Measurements from ENCODE around the gene KRTAP10-4. TPM values are rescaled to one million over a fixed set of nuclear protein-coding genes. Genes with fewer than 3 reads are reported as not detected.

KRTAP10-4 gene
- total and polyA plus RNA-seq, 2 experiments from 2014 or later, result not detected

GRCh38 chr21:44542716-44543115 lies 30.8 kb upstream of the KRTAP10-4 start:
- H3K9me2 ChIP-seq (ENCODE audit: insufficient read depth), result no peaks in the 10 kb centered on the region
- Mint-ChIP-seq H3K36me3 (ENCODE audit: low read depth) (peaks cover 18% of the 10 kb centered on the region), H3K4me1 (peaks cover 1% of the 10 kb centered on the region), H3K27ac (no peak overlapping the region), H3K4me3 (no peak overlapping the region), H3K27me3 (ENCODE audit: insufficient read depth, low read depth, poor library complexity) (peaks cover 7% of the 10 kb centered on the region), H3K9me3 (peaks cover 15% of the 10 kb centered on the region)
- H3K36me3 ChIP-seq (ENCODE audit: insufficient read depth), result no peaks in the 10 kb centered on the region; the same call in 1 of the 2 replicates
- no peak for ATAC-seq
- H3K27ac ChIP-seq (ENCODE audit: low read depth), result no peak overlapping the region
- H3F3A ChIP-seq (replicated peaks; ENCODE audit: low read depth), result no peaks in the 10 kb centered on the region
- H3K4me3 ChIP-seq, result no peak overlapping the region
- H4K20me1 ChIP-seq (replicated peaks; ENCODE audit: insufficient read depth), result no peaks in the 10 kb centered on the region
- no peaks in the 10 kb centered on the region for H3K27me3 ChIP-seq (ENCODE audit: insufficient read depth)
- no peaks in the 10 kb centered on the region for H3K79me2 ChIP-seq (replicated peaks; ENCODE audit: insufficient read depth)
- no peak for DNase-seq (ENCODE audit: low spot score)
- peaks cover 2% of the 10 kb centered on the region for H3K4me1 ChIP-seq (ENCODE audit: insufficient read depth)
- TF ChIP-seq POLR2AphosphoS5 (IDR thresholded peaks at IDR 0.05; ENCODE audit: low read depth), result no peak
- TF ChIP-seq ZNF331 (CRISPR knock-in tag; IDR thresholded peaks at IDR 0.05; ENCODE audit: low read depth), result no peak
- no peak for TF ChIP-seq ETS1 (IDR thresholded peaks at IDR 0.05)
- no peak for TF ChIP-seq EZH2 (IDR thresholded peaks at IDR 0.05; ENCODE audit: low read depth, unreplicated experiment)
- no peak for TF ChIP-seq REST (IDR thresholded peaks at IDR 0.05; ENCODE audit: unreplicated experiment)
- no peak for TF ChIP-seq CTCF (conservative IDR thresholded peaks at IDR 0.05; ENCODE audit: low read depth in 2 of 2)
- no peak for TF ChIP-seq JUNB (IDR thresholded peaks at IDR 0.05; ENCODE audit: unreplicated experiment)
- no peak for TF ChIP-seq ZNF114 (CRISPR knock-in tag; IDR thresholded peaks at IDR 0.05)
- no peak for TF ChIP-seq STAT1 (IDR thresholded peaks at IDR 0.05; ENCODE audit: unreplicated experiment)
- TF ChIP-seq, protein P1, sequence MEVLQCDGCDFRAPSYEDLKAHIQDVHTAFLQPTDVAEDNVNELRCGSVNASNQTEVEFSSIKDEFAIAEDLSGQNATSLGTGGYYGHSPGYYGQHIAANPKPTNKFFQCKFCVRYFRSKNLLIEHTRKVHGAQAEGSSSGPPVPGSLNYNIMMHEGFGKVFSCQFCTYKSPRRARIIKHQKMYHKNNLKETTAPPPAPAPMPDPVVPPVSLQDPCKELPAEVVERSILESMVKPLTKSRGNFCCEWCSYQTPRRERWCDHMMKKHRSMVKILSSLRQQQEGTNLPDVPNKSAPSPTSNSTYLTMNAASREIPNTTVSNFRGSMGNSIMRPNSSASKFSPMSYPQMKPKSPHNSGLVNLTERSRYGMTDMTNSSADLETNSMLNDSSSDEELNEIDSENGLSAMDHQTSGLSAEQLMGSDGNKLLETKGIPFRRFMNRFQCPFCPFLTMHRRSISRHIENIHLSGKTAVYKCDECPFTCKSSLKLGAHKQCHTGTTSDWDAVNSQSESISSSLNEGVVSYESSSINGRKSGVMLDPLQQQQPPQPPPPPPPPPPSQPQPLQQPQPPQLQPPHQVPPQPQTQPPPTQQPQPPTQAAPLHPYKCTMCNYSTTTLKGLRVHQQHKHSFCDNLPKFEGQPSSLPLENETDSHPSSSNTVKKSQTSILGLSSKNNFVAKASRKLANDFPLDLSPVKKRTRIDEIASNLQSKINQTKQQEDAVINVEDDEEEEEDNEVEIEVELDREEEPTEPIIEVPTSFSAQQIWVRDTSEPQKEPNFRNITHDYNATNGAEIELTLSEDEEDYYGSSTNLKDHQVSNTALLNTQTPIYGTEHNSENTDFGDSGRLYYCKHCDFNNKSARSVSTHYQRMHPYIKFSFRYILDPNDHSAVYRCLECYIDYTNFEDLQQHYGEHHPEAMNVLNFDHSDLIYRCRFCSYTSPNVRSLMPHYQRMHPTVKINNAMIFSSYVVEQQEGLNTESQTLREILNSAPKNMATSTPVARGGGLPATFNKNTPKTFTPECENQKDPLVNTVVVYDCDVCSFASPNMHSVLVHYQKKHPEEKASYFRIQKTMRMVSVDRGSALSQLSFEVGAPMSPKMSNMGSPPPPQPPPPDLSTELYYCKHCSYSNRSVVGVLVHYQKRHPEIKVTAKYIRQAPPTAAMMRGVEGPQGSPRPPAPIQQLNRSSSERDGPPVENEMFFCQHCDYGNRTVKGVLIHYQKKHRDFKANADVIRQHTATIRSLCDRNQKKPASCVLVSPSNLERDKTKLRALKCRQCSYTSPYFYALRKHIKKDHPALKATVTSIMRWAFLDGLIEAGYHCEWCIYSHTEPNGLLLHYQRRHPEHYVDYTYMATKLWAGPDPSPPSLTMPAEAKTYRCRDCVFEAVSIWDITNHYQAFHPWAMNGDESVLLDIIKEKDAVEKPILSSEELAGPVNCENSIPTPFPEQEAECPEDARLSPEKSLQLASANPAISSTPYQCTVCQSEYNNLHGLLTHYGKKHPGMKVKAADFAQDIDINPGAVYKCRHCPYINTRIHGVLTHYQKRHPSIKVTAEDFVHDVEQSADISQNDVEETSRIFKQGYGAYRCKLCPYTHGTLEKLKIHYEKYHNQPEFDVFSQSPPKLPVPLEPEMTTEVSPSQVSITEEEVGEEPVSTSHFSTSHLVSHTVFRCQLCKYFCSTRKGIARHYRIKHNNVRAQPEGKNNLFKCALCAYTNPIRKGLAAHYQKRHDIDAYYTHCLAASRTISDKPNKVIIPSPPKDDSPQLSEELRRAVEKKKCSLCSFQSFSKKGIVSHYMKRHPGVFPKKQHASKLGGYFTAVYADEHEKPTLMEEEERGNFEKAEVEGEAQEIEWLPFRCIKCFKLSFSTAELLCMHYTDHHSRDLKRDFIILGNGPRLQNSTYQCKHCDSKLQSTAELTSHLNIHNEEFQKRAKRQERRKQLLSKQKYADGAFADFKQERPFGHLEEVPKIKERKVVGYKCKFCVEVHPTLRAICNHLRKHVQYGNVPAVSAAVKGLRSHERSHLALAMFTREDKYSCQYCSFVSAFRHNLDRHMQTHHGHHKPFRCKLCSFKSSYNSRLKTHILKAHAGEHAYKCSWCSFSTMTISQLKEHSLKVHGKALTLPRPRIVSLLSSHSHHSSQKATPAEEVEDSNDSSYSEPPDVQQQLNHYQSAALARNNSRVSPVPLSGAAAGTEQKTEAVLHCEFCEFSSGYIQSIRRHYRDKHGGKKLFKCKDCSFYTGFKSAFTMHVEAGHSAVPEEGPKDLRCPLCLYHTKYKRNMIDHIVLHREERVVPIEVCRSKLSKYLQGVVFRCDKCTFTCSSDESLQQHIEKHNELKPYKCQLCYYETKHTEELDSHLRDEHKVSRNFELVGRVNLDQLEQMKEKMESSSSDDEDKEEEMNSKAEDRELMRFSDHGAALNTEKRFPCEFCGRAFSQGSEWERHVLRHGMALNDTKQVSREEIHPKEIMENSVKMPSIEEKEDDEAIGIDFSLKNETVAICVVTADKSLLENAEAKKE (CRISPR knock-in tag; IDR thresholded peaks at IDR 0.05), result no peak
- TF ChIP-seq NANOG (IDR thresholded peaks at IDR 0.05; ENCODE audit: borderline replicate concordance), result no peak
- no peak for TF ChIP-seq EZH2phosphoT487 (IDR thresholded peaks at IDR 0.05; ENCODE audit: unreplicated experiment)
- no peak for TF ChIP-seq CREB1 (CRISPR knock-in tag; IDR thresholded peaks at IDR 0.05; ENCODE audit: low read depth)
- no peak overlapping the region for H3K4me2 ChIP-seq
- H2AFZ ChIP-seq, result no peak overlapping the region

Measured in GM23338 (cell line).